Measurements from ENCODE around the gene DNAI2.

The DNAI2 gene

DNA sequence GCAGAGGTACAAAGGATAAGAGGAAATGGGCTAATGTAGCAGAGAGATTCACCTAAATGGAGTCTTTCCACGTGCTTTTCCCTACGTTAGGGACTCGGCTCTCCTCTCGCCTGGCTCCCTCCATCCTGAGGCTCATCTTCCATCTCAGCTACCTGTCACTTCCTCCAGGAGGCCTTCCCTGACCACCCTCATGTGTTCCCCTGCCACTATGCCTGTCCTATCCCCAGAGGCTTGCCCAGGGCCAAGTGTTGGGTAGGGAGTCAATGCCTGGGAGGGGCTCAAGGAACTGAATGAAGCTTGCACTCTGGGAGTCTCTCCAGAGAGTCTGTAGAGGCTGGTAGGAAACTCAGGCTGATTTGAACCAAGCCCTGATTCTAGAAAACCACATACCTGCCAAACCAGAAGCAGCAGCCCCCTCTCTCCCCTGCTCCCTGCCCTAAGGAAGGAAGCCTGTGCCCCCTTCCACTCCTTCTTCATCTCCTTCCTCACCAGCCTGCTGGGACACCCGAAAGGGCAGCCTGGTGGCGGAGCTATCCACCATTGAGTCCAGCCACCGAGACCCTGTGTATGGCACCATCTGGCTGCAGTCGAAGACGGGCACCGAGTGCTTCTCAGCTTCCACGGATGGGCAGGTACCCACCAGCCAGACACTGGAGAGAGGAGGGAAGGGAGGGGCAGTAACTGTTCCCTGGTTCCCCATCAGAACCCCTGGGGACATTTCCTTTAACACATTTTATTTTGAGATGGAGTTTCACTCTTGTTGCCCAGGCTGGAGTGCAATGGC is 25.4 kb downstream of the DNAI2 start:
- DNase-seq (ENCODE audit: insufficient read length, low spot score): no peak
- FAIRE-seq: no peak

DNA sequence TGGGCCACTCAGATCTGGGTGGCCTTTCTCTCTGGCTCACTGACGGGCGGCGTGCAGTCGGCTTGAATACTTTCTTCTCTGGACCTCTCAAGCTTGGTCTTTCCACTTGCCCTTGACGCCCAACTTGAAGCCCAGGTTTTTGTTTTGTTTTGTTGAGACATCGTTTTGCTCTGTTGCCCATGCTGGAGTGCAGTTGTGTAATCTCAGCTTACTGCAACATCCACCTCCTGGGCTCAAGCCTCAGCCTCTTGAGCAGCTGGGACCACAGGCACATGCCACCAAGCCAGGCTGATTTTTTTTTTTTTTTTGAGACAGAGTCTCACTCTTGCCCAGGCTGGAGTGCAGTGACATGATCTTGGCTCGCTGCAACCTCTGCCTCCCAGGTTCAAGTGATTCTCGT is 29.3 kb downstream of the DNAI2 start:
- FAIRE-seq (no peak), DNase-seq (ENCODE audit: insufficient read length, low spot score) (no peak)

DNA sequence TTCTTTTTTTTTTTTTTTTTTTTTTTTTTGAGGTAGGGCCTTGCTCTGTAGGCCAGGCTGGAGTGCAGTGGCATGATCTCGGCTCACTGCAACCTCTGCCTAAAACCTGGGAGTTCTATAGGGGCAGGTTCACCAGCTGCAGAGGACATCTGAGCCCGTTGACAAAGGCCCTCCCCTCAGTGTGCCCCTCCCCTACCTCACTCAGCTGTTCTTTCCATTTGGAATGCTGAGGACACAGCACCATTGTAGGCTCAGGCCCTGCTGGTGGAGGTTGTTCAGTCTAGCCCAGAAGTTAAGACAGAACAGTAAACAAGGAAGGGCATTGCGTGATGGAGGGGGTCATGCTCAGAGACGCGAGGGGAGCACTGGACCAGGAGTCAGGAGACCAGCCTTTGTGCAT is 30.1 kb downstream of the DNAI2 start:
- DNase-seq (ENCODE audit: insufficient read length, low spot score) (no peak), FAIRE-seq (no peak)

DNA sequence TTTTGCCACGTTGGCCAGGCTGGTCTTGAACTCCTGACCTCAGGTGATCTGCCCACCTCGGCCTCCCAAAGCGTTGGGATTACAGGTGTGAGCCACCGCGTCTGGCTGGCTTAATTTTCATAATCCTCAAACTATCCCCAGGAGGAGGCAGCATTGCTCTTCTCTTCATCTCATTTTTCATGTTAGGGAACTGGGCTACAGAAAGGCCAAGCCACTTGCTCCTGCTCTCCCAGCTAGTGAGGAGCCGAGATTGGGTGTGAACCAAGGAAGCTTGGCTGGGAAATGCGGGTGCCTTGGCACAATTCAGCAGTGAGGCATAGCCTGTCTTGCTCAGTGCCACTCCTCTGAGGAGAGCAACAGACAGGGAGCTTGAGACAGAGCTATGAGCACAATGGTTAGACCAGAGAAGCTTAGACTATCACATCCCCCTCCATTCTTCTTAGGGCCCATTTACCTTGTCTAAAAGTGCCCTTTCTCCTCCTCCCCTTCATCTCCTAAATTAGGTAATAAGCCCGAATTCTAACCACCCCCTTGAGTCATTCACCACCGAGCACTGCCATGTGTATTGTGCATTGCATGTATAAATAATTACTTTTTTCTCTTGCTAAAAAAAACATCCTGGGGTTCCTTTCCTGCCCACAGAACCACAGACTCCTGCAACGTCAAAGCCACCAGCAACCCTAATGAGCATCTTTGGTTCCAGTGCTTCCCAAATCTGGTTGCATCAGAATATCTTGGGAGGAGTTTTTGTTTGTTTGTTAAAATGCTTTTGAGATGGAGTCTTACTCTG is 32.0 kb downstream of the DNAI2 start:
- FAIRE-seq (no peak), DNase-seq (ENCODE audit: insufficient read length, low spot score) (no peak)

DNA sequence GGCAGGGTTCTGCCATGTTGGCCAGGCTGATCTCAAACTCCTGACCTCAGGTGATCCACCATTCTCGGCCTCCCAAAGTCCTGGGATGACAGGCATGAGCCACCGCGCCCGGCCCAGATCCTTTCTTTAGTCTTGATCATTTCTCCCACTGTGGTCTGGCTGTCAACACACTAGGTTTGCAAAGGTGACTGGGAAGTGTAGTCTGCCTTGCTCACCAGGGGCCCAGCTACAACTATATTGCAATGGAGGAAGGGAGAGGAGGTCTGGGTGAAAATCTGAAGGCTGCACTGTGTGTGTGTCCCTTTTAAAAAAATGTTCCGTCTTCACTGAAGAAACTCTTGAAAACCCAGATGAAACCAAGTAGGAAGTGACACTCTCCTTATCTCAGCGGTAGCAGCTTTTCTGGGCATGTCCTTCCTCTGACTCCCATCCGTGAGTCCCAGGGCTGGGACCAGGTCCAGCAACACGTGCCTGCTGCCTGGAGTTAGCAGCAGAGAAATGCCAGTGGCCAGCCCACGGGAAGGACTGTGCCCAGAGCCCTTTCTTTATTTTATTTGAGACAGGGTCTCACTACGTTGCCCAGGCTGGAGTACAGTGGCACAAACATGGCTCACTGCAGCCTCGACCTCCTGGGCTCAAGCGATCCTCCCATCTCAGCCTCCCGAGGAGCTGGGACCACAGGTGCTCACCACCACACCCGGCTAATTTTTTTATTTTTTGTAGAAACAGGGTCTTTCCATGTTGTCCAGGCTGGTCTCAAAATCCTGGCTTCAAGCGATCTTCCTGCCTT is 34.1 kb downstream of the DNAI2 start:
- FAIRE-seq (no peak), DNase-seq (ENCODE audit: insufficient read length, low spot score) (no peak)

DNA sequence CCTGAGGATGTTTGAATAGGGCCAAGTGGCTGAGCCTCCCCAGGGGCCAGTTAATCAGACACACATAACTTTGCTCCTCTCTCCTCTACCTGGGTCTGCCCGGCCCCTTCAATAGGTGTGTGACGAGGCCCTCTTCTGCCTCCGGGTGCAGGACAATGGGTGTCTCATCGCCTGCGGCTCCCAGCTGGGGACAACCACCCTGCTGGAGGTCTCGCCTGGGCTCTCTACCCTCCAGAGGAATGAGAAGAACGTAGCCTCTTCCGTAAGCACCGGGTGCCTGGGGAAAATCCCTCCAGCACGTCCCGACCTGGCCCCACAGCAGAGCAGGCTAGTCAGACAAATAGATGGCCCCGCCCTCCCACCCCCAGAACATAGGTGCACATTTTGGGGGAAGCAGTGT is 35.9 kb downstream of the DNAI2 start:
- DNase-seq (ENCODE audit: insufficient read length, low spot score) (no peak), FAIRE-seq (no peak)

DNA sequence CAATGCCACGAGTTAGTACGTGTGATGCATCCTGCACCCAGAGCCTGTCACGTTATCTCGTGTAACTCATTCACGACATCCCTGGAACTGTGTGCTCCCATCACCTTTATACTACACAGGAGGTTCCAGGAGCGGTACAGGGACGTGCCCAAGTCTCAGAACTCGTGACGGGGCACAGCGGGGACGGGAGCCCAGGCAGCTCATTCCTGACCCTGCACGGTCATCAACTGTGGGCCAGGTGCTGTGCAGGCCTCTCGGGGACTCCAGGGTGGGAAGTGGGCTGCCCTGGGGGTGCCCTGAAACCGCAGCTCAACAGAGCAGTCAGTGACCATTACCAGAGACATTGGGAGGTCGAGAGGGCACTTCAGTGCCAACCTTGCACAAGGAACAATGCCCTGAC is 40.8 kb downstream of the DNAI2 start:
- DNase-seq (ENCODE audit: insufficient read length, low spot score) (no peak), FAIRE-seq (no peak)

DNA sequence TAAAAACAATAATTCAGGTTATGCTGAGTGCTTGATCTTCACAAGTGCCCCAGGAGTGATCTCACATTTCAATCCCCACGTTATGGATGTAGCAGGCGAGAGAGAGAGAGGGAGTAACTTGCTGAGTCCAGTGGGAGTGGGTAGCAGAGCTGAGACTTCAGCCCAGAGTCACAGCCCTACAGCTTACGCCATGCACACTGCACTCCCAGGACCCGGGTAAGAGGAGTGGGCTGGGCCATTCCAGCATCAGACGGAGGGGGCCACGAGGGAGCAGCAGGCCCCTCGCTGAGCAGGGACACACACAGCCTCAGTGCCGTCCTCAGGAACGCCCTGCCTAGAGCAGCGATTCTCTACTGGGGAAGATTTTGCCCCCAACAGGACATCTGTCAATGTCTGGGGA is 42.2 kb downstream of the DNAI2 start:
- FAIRE-seq (no peak), DNase-seq (ENCODE audit: insufficient read length, low spot score) (no peak)

DNA sequence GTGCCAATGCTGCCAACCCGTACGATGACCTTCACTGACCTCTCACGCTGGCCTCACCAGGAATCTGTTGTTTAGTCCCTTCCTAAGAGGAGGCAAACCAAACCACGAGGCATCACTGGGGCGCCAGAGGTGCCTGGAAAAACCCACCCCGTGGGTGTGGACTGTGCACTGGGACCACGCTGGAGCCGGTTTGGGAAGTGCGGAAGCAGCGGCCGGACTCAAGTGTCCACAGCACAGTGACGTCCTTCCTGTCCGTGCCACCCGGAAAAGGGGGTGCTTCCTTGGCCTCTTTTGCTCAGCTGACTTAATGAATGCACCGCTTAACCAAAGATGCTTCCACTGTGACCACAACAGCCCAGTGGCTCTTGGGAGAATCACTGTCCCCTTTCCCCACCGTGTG is 43.0 kb downstream of the DNAI2 start:
- no peak for DNase-seq (ENCODE audit: insufficient read length, low spot score)
- no peak for FAIRE-seq

DNA sequence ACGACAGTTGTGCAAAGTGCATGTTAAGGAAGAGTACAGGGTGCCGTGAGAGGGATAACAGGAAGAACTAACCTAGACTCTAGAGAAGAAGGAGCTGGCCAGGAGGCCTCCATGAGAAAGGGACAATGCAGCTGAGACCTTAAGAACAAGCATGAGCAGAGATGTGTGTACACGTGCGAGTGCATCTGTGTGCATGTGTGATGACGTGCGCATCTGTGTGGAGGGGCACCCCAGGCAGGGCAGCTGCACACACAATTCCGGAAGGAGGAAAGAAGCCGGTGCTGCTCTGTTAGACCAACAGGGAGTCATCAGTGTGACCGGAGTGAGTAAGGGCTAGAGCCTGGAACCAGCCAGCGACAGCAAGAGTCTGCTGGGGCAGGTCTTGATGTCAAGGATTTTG is 44.4 kb downstream of the DNAI2 start:
- no peak for FAIRE-seq

DNA sequence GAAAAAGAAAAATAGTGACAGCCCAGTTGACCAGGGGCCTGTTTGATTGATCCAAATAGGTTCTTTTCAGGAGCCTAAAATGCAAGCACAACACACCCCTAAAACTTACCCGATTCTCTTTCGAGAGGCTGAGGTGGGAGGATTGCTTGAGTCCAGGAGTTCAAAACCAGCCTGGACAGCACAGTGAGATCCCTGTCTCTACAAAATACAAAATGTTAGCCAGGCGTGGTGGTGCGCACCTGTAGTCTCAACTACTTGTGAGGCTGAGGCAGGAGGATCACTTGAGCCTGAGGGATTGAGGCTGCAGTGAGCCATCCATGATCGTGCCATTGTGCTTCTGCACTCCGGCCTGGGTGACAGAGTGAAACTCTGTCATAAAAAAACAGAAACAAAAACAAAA is 50.5 kb downstream of the DNAI2 start:
- no peak for FAIRE-seq

More for the DNA sequence above, 44.4 kb downstream of the DNAI2 start:
- no peak for DNase-seq (ENCODE audit: insufficient read length, low spot score)

DNA sequence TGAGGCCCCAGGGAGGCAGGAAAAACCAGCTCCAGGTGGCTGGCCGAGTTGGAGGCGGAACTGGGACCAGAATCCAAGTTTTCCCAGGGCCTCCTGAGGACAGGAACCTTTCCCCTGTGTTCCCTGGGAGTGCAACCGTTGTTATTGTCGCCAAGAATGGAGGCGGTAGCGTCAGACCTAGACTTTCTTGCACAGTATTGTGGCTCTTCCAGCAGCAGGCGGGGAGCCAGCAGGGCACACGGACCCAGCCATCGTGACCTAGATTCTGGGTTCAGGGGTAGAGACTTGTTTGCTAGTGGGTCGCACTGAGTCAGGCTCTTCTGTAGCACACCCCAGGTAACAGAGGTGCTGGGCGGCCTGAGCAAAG is 51.3 kb downstream of the DNAI2 start:
- no peak for DNase-seq (ENCODE audit: insufficient read length, low spot score)
- FAIRE-seq: no peak

More for the DNA sequence above, 50.5 kb downstream of the DNAI2 start:
- no peak for DNase-seq (ENCODE audit: insufficient read length, low spot score)

DNA sequence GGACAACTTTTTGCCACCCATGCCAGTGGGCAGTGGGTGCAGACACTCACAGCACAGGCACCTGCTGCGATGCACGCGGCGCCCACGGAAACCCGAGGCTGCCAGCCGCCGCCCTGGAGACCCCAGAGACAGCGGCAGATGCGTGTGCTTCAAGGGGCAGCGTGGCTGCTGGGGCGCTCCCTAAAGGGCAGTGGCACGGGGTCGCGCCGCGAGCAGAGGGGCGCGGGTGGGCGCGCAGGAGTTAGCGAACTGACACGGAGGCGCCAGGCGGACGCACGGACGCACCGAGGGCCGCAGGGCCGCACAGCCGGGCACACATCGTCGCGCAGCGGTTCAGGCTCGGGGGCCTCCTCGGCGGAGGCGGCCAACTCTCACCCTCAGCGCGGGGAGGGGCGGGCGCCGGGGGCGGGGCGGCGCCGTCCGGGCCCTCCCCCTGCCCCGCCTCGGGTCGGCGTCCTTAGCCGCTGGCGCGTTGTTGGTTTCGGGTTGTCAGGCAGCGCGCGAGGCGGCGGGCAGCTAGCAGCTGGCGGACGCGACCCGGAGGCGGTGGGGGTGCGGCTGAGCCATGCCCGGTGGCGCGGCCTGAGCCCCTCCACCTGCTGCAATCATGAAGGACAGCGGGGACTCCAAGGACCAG is 51.8 kb downstream of the DNAI2 start, which contains the start of gene KIF19:
Gene KIF19, plus strand, starts transcription at position 484 of the 637 bp plus-strand sequence. Its CDS starts 124 bp downstream, at position 608.
- FAIRE-seq (peak; percentile 14), DNase-seq (ENCODE audit: insufficient read length, low spot score) (peak; percentile 81)

DNA sequence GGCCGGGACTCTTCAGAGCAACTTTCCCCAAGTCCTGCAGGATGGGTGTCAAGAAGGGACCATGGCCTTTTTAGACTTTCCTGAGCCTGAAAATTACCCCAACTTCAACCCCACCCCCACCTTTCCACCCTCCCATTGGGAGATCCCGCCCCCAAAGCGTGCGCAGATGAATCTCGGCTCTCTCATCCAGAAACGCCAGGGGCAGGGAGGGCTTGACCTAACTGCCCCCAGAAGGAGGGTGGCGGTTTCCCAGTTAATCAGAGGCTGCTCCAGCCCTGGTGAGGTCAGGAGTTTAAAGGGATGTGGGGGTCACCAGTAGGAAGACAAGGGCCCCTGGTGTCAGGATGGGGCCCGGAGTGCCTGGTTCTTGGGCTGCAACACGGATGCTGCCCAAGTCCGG is 52.5 kb downstream of the DNAI2 start:
- FAIRE-seq (no peak), DNase-seq (ENCODE audit: insufficient read length, low spot score) (no peak)

DNA sequence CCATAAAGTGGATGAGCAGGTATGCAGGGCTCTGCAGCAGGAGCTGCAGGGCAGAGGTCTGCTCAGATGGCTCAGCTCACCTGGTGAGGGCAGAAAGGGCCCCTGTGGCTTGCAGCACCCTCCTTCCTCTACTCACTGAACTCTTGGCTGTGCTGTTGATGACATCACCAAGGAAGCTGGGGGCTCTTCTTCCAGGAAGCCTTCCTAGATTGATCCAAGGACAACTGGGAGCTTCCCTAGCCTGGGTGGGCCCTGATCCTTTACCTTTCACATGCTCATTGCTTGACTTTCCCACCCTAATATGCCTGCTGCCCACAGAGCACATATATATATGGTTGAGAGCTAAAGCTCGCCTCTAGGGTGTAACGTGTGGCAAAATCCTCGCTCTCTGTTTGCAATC is 54.5 kb downstream of the DNAI2 start:
- DNase-seq (ENCODE audit: insufficient read length, low spot score): no peak
- no peak for FAIRE-seq

DNA sequence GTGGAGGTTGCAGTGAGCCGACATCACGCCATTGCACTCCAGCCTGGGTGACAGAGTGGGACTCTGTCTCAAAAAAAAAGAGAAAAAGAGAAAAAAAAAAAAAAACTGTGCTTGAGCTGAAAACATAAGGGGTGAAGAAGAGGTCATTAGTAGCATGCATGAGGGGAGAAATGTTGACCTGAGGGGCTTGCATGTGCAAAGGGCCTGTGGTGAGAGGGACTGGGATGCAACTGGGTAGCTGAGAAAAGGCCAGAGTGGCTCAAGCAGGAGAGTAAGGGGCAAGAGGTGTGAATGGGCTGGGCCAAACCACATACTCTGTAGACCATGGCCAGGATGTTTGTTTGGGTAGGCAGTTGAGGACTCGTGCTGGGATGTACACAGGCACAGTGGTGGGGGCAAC is 55.3 kb downstream of the DNAI2 start:
- no peak for FAIRE-seq
- DNase-seq (ENCODE audit: insufficient read length, low spot score): no peak

DNA sequence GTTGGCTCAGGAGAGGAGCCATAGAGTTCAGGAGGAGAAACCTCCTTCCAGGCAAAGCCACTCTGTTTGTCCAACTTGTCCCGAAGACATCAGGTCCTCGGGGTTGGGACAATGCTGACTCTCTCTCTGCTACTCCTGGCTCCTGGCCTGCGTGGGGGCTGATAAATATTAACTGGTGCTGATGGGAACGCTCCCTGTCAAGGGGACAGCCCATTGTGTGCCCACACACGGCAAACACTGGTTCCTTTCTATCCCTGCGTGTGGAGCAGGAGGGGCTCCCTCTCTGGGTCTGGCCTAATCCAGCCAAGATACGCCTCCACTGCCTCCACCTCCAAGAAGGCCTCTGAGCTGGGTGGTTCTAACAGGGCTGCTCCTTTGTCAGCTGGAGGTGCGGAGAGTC is 56.4 kb downstream of the DNAI2 start:
- no peak for FAIRE-seq
- DNase-seq (ENCODE audit: insufficient read length, low spot score): no peak

DNA sequence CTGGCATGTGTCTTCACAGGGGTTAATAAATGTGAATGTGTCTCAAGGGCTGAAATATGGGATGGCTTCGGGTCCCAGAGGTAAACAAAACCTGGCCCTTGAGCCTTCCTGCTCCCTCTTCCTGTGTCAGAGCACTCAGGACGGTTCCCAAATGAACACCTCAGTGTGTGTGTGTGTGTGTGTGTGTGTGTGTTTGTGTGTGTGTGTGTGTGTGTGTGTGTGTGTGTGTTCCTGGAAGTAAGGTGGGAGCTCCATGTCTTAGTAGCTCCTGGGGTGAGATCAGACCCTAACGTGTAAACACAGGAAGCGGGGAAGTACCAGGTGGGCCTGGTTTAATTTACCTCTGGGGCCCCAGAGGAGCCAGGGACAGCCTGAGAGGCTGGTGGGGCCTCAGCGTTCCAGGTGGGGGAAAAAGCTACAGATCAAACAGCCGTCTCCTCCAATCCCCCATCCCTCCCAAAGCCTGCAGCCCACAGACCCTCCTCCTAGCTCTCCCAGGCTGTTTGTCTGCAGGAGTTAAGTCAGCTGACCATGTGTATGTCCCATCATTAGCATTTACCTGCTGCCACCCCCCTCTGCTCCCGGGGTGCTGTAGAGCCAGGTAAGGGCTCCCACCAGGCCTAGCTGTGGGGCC is 58.1 kb downstream of the DNAI2 start:
- no peak for FAIRE-seq
- DNase-seq (ENCODE audit: insufficient read length, low spot score): no peak

DNA sequence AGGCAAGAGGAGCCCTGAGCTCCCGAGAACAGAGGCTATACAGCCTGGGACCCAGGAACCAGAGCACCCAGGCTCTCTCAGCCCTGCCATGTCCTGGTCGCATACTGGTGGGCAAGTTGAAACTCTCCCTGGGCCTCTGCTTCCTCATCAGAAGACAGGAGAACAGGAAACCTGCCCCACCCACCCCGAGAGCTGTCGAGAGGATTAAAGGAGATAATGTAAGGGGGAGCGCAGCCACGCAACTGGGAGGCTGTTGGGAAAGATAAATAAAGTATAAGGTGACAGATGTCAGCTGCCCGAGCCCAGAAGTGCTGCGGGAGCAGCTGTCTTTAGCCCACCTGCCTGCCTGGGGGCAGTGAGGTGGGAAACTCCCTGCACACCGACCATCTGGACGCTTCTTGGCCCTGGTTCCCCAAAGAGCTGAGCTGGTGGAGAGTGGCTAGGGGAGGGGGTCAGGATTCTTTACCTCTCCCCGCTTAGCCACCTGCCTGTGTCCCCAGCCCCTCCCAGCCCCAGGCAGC is 58.8 kb downstream of the DNAI2 start:
- FAIRE-seq (no peak), DNase-seq (ENCODE audit: insufficient read length, low spot score) (no peak)

DNA sequence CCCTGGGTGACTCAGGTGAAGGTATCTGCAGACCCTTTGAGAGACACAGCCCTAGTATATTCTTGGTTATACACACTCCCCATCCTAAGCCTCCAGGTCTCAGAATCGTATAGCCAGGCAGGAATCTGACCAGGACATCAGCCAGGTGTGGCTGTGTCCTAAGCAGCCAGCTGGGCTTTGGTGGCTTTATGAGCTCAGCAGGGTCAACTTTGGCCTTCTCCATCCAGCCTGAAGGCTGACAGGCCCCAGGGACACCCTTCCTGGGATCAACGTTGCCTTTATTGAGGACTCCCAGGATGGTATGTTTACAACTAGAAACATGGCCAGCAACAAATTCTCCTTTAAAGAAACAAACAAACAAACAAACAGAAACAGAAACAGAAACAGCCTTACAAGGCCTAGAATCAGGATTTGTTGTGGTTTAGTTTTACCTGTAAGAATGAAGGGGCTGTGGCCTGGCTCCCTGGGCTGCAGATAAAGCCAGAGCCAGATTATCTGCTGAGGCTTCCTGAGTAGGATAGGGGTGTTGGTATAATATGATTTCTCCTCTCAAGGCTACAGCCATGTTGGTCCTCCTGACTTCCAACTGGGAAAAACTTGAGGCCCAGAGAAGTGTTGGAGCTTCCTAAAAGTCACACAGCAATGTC is 60.5 kb downstream of the DNAI2 start:
- FAIRE-seq (no peak), DNase-seq (ENCODE audit: insufficient read length, low spot score) (no peak)

Measured in GM19239 (cell line).